A375 (cell line): ENCODE results near the gene FAM133A. TPM values are rescaled to one million over a fixed set of nuclear protein-coding genes. Genes with fewer than 3 reads are reported as not detected.

Experiments used
- total RNA-seq: library from RNA; depleted of rRNA; stranded (reverse); fragments of >200 nt; shearing (Covaris generic); gene quantifications from 2 replicates; pipeline ENCODE4 v1.2.3, GENCODE V29; 2014; rRNA removed

FAM133A gene
- 0.38 and 0.42 TPM in 2 replicates for total RNA-seq

DNA sequence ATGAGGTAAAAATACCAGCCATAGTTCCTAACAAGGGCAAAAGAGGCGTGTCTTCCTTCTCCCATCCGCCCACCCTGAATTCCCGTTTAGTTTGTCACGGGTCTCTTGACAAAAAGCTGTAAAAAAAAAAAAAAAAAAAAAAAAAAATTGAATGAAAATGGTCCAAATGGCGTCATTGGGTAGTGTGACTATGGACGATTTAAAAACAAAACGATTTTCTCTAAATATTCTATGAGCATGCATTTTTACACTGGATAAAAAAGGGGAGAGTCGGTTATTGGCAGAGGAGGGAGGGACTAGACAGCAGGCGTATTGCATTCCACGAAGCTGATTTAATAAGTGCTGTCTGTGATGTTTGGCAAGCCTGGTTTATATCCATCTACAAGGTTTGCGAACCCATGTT lies at the start of gene FAM133A:
FAM133A (plus strand) TSS at position 338 of the 403 bp plus-strand sequence. CDS start 35,214 bp downstream, outside the sequence.

DNA sequence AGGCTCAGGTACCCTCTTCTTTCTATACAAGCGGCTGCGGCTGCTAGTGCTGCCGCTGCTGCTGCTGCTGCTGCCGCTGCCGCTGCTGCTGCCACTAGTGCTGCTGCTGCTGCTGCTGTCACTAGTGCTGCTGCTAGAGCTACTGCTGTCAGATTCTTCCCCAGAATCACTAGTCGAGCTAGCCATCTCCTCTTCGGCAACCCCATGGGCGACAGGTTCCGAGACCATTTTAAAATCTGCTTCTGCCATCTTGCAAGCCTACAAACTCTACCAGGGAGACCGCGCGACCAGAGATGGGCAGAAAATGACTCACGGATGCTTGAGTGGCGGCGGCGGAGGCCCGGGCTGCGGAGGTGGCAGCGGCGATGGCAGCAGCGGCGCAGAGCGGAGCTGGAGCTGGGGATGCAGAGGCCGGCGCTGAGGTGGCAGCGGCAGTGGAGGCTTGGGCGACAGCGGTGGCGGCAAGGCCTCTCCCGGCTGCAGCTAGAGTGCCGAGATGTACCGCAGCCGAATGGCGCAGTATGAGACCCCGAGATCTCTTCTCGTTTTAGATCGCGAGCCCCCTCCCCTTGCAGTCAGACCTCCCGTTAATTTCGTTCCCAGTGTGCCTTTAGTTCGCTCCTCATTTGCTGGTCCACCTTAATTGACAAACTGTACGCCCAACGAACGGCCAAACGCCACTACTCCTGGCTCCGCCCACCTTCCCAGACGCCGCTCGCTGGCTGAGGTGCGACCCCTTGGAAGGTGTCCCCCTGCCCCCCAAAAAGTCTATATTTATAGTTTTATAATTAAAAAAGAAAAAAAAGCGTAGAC lies 744 bp upstream of the FAM133A start, which contains the start of gene NAP1L3:
NAP1L3 (minus strand) TSS at position 523 of the 813 bp plus-strand sequence; CDS start at position 249, 274 bp downstream.

Other genes with a start within 250 kb of the FAM133A start
- 3.8 and 4.0 TPM in 2 replicates for gene NAP1L3, start 628 bp upstream of the FAM133A start, total RNA-seq